K562 (cell line): ENCODE results near the gene RUNDC3A. TPM values are rescaled to one million over a fixed set of nuclear protein-coding genes. Genes with fewer than 3 reads are reported as not detected.

Experiments
- AFF4 ChIP-seq: sonication (generic); formaldehyde crosslinking; IDR thresholded peaks from 2 replicates; pipeline ENCODE4 v1.8.0; 2023; ENCODE audit warnings: mild to moderate bottlenecking, missing genetic modification reagents
- CREM ChIP-seq: IDR thresholded peaks from 2 replicates; pipeline ENCODE4 v1.6.1; 2014; ENCODE audit warnings: antibody characterized with exemption, low read depth
- HINFP ChIP-seq: fragments of 450-650 bp; conservative IDR thresholded peaks from 2 replicates; pipeline ENCODE4 v1.6.1; 2016; ENCODE audit warnings: missing genetic modification characterization, low read depth, mild to moderate bottlenecking, control low read depth, missing compliant biosample characterization
- HLTF ChIP-seq: fragments of 450-650 bp; IDR thresholded peaks from 2 replicates; pipeline ENCODE4 v1.6.1; 2016
- KDM5B ChIP-seq: fragments of 200-600 bp; sonication (generic); IDR thresholded peaks from 2 replicates; pipeline ENCODE4 v1.6.1; 2012; ENCODE audit warnings: low read depth, mild to moderate bottlenecking, moderate library complexity, low read length, control low read depth, inconsistent platforms; ENCODE audit not compliant: insufficient replicate concordance
- MAX ChIP-seq: sonication (generic); formaldehyde crosslinking; IDR thresholded peaks from 2 replicates; pipeline ENCODE4 v1.9.0; 2022; ENCODE audit warnings: mild to moderate bottlenecking, missing genetic modification reagents
- NEUROD1 ChIP-seq: fragments of 150-350 bp; IDR thresholded peaks from 2 replicates; pipeline ENCODE4 v1.6.1; 2014; ENCODE audit warnings: borderline replicate concordance, low read length, low read depth; ENCODE audit not compliant: partially characterized antibody
- NFIC ChIP-seq: fragments of 450-650 bp; IDR thresholded peaks from 2 replicates; pipeline ENCODE4 v1.6.1; 2017; ENCODE audit warnings: mild to moderate bottlenecking, inconsistent platforms
- PKNOX1 ChIP-seq: fragments of 450-650 bp; IDR thresholded peaks from 2 replicates; pipeline ENCODE4 v1.6.1; 2016
- POLR2G ChIP-seq: fragments of 200-400 bp; formaldehyde crosslinking; IDR thresholded peaks from 2 replicates; pipeline ENCODE4 v1.6.1; 2017; ENCODE audit warnings: low read depth, mild to moderate bottlenecking, antibody characterized with exemption, low read length, moderate library complexity
- PRDM10 ChIP-seq: fragments of 450-650 bp; IDR thresholded peaks from 2 replicates; pipeline ENCODE4 v1.6.1; 2018; ENCODE audit not compliant: partially characterized antibody
- SIN3A ChIP-seq, 2 experiments: fragments of 150-350 bp in 1 of 2; IDR thresholded peaks; 2 replicates each; pipeline ENCODE4 v1.6.1; 2011 to 2016; ENCODE audit warnings: borderline replicate concordance in 2 of 2, low read depth in 2 of 2, low read length in 2 of 2, mild to moderate bottlenecking in 2 of 2, moderate library complexity in 2 of 2; ENCODE audit not compliant: control insufficient read depth in 1 of 2
- SP1 ChIP-seq: sonication (generic); formaldehyde crosslinking; IDR thresholded peaks from 2 replicates; pipeline ENCODE4 v1.8.1; 2022; ENCODE audit warnings: mild to moderate bottlenecking, missing genetic modification reagents
- YBX1 ChIP-seq: fragments of 450-650 bp; IDR thresholded peaks from 2 replicates; pipeline ENCODE4 v1.7.1; 2016; ENCODE audit warnings: mild to moderate bottlenecking
- ZNF316 ChIP-seq: fragments of 450-650 bp; IDR thresholded peaks from 2 replicates; pipeline ENCODE4 v1.6.1; 2016
- polyA plus RNA-seq, 8 experiments: library from polyadenylated mRNA; depleted of rRNA in 4 of 8; stranded (reverse) in 5 of 8; unstranded in 3 of 8; fragments of >200 nt; fragmentation: Nextera tagmentation in 2 of 8; fragmentation: Illumina TruSeq in 1 of 8; extraction: Ambion mirVana in 2 of 8; extraction: Trizol in 1 of 8; gene quantifications; 2 replicates each; pipeline versions ENCODE4 v1.2.1 to v1.2.3, GENCODE V29; 2011 to 2014; ENCODE audit warnings: inconsistent platforms in 1 of 8, missing spikeins in 1 of 8
- total RNA-seq, 7 experiments: library from RNA; depleted of rRNA in 6 of 7; stranded (reverse); fragments of >200 nt in 6 of 7; fragmentation: Illumina TruSeq in 2 of 7; extraction: Trizol in 2 of 7; gene quantifications; 2 replicates each; pipeline versions ENCODE4 v1.2.1 to v1.2.3, GENCODE V29; 2011 to 2021; ENCODE audit warnings: low replicate concordance in 1 of 7

RUNDC3A gene
- total and polyA plus RNA-seq, 9 of the 15 experiments (the other 6 are each of a cell fraction or from before 2014, with no cell fraction given), result not detected

DNA sequence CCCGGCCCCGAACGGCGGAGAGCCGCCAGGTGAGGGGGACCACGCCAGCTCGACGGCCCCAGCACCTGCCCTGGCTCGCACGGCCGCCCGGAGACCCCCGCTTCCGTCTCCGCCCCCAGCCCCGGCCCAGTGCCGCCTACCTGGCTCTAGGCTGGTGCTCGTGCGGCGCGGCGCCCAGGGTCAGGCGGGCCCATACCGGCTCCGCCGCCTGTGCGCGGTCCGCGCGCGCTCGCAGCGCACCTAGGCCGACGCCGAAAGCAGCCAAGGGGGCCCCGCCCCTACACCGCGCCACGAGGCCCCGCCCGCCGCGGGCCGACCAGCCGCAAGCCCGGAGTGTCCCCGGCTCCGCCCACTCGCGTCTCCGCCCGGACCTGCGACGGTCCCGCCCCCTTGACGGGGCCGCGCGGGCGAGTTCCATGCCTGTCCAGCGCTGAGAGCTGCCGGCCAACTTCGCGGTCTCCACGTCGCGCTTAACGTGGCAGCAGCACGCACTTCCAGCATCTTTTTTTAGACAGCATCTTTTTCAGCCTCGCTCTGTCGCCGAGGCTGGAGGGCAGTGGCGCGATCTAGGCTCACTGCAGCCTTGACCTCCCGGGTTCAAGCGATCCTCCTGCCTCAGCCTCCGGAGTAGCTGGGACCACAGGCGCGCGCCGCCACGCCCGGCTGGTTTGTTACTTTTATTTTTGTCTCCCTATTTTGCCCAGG is 16.3 kb downstream of the RUNDC3A start, which contains the start of gene SLC25A39 (continued):
- peak; percentile 67 for TF ChIP-seq MAX (CRISPR knock-in tag)
- TF ChIP-seq CREM, result peak; percentile 76
- peak; percentile 75 for TF ChIP-seq KDM5B
- no peak for TF ChIP-seq HINFP (tag)
- peak; percentile 20; the same call in 1 of the 2 replicates for TF ChIP-seq NFIC
- TF ChIP-seq YBX1, result no peak
- TF ChIP-seq SIN3A (IDR thresholded peaks at IDR 0.05; ENCODE audit: borderline replicate concordance in 2 of 2, control insufficient read depth in 1 of 2, low read depth in 2 of 2, low read length in 2 of 2), result peak; percentile 69 to 88; a peak in 3 of 4 replicates
- no peak for TF ChIP-seq AFF4 (CRISPR knock-in tag)
- peak; percentile 84 for TF ChIP-seq POLR2G
- 0 out of 2 replicates have a peak, but pooled peaks have one; percentile 10 for TF ChIP-seq HLTF
- TF ChIP-seq NEUROD1, result peak; percentile 64
- peak; percentile 19 for TF ChIP-seq PRDM10
- no peak for TF ChIP-seq PKNOX1
- TF ChIP-seq ZNF316, result no peak
- peak; percentile 75 for TF ChIP-seq SP1 (CRISPR knock-in tag)
